Measurements from ENCODE around the gene SBF2.

Gene SBF2

GRCh38 chr11:9850224-9850895 lies 443.7 kb downstream of the SBF2 start:
- DNase-seq (ENCODE audit: low read depth), result no peak

- no peak for DNase-seq (ENCODE audit: low read depth)
Measured at GRCh38 chr11:9849389-9849788, 444.6 kb downstream of the SBF2 start.

- DNase-seq (ENCODE audit: low read depth), result no peak
Measured at GRCh38 chr11:9847636-9848035, 446.4 kb downstream of the SBF2 start.

GRCh38 chr11:9842923-9843322 lies 451.1 kb downstream of the SBF2 start:
- DNase-seq (ENCODE audit: low read depth), result no peak

GRCh38 chr11:9840460-9841004 lies 453.5 kb downstream of the SBF2 start:
- no peak for DNase-seq (ENCODE audit: low read depth)

- DNase-seq (ENCODE audit: low read depth), result no peak
Measured at GRCh38 chr11:9839550-9839949, 454.5 kb downstream of the SBF2 start.

- no peak for DNase-seq (ENCODE audit: low read depth)
Measured at GRCh38 chr11:9838961-9839360, 455.1 kb downstream of the SBF2 start.

GRCh38 chr11:9838229-9838628 lies 455.8 kb downstream of the SBF2 start:
- DNase-seq (ENCODE audit: low read depth), result no peak

GRCh38 chr11:9834291-9834690 lies 459.7 kb downstream of the SBF2 start:
- no peak for DNase-seq (ENCODE audit: low read depth)

- no peak for DNase-seq (ENCODE audit: low read depth)
Measured at GRCh38 chr11:9831122-9831521, 462.9 kb downstream of the SBF2 start.

GRCh38 chr11:9827708-9828107 lies 466.3 kb downstream of the SBF2 start:
- DNase-seq (ENCODE audit: low read depth), result no peak

- no peak for DNase-seq (ENCODE audit: low read depth)
Measured at GRCh38 chr11:9826390-9826789, 467.6 kb downstream of the SBF2 start.

GRCh38 chr11:9825895-9826294 lies 468.1 kb downstream of the SBF2 start:
- no peak for DNase-seq (ENCODE audit: low read depth)

GRCh38 chr11:9825315-9825714 lies 468.7 kb downstream of the SBF2 start:
- DNase-seq (ENCODE audit: low read depth), result peak; percentile 71

GRCh38 chr11:9823887-9824385 lies 470.1 kb downstream of the SBF2 start:
- no peak for DNase-seq (ENCODE audit: low read depth)

GRCh38 chr11:9823439-9823838 lies 470.6 kb downstream of the SBF2 start:
- DNase-seq (ENCODE audit: low read depth), result no peak

- DNase-seq (ENCODE audit: low read depth), result no peak
Measured at GRCh38 chr11:9821008-9821752, 472.8 kb downstream of the SBF2 start.

GRCh38 chr11:9820260-9820659 lies 473.8 kb downstream of the SBF2 start:
- DNase-seq (ENCODE audit: low read depth), result no peak

GRCh38 chr11:9817191-9817590 lies 476.8 kb downstream of the SBF2 start:
- no peak for DNase-seq (ENCODE audit: low read depth)

- DNase-seq (ENCODE audit: low read depth), result peak; percentile 75
Measured at GRCh38 chr11:9815486-9816136, 478.4 kb downstream of the SBF2 start.

- no peak for DNase-seq (ENCODE audit: low read depth)
Measured at GRCh38 chr11:9814108-9814507, 479.9 kb downstream of the SBF2 start.

- no peak for DNase-seq (ENCODE audit: low read depth)
Measured at GRCh38 chr11:9808943-9809342, 485.1 kb downstream of the SBF2 start.

Measured in HS-5 (cell line).